WTC11 (cell line): ENCODE measurements around the gene NPAS3. TPM values are rescaled to one million over a fixed set of nuclear protein-coding genes. Genes with fewer than 3 reads are reported as not detected.

Experiments
- ATAC-seq: fragments of 200-7000 bp; cut with Tn5 transposase; 2 replicates; pipeline ENCODE4 v1.10.0; 2021; ENCODE audit warnings: mild to moderate bottlenecking, moderate library complexity
- CTCF ChIA-PET: fragments of 300-600 bp; sonication (Branson Sonifier 250); formaldehyde crosslinking; loops from one replicate; lab custom pipeline; 2021; ENCODE audit warnings: antibody characterized with exemption; lab: Charles Lee
- POLR2A ChIA-PET: fragments of 350-600 bp; sonication (Branson Sonifier 250); formaldehyde crosslinking; loops from one replicate; lab custom pipeline; 2021; ENCODE audit warnings: antibody characterized with exemption; lab: Charles Lee
- DNase-seq: peaks from one replicate; pipeline ENCODE4 v3.0.0; 2021; ENCODE audit warnings: low spot score
- H3K27ac Mint-ChIP-seq: 2 replicates; pipeline ENCODE4 v1.8.0; 2021; ENCODE audit warnings: mixed read lengths
- H3K27me3 Mint-ChIP-seq: 2 replicates; pipeline ENCODE4 v1.8.0; 2021; ENCODE audit warnings: low read depth, mild to moderate bottlenecking, moderate library complexity, mixed read lengths
- H3K36me3 Mint-ChIP-seq: 2 replicates; pipeline ENCODE4 v1.8.0; 2021; ENCODE audit warnings: mixed read lengths
- H3K4me1 Mint-ChIP-seq: 2 replicates; pipeline ENCODE4 v1.8.0; 2022; ENCODE audit warnings: mixed read lengths
- H3K4me3 Mint-ChIP-seq: 2 replicates; pipeline ENCODE4 v1.8.0; 2021; ENCODE audit warnings: mild to moderate bottlenecking, moderate library complexity, mixed read lengths
- H3K9me3 Mint-ChIP-seq: 2 replicates; pipeline ENCODE4 v1.8.0; 2021; ENCODE audit warnings: mixed read lengths
- AFF4 ChIP-seq: sonication (generic); formaldehyde crosslinking; IDR thresholded peaks from 2 replicates; pipeline ENCODE4 v1.8.1; 2023; ENCODE audit warnings: mild to moderate bottlenecking, missing genetic modification reagents, borderline replicate concordance
- CBFB ChIP-seq: sonication (generic); formaldehyde crosslinking; IDR thresholded peaks from 2 replicates; pipeline ENCODE4 v1.8.1; 2022; ENCODE audit warnings: mild to moderate bottlenecking, low read depth, missing genetic modification reagents
- CREM ChIP-seq: sonication (generic); formaldehyde crosslinking; IDR thresholded peaks from 2 replicates; pipeline ENCODE4 v1.8.1; 2022; ENCODE audit warnings: mild to moderate bottlenecking, missing genetic modification reagents, moderate library complexity
- EMX1 ChIP-seq: fragments of 250-450 bp; sonication (Bioruptor Pico); IDR thresholded peaks from 2 replicates; pipeline ENCODE4 v1.8.0; 2021; ENCODE audit warnings: mild to moderate bottlenecking
- FOXP1 ChIP-seq: sonication (generic); formaldehyde crosslinking; IDR thresholded peaks from 2 replicates; pipeline ENCODE4 v1.8.0; 2022; ENCODE audit warnings: missing genetic modification reagents, mild to moderate bottlenecking, moderate library complexity, borderline replicate concordance
- HMGXB4 ChIP-seq: sonication (generic); formaldehyde crosslinking; IDR thresholded peaks from 2 replicates; pipeline ENCODE4 v1.8.1; 2023; ENCODE audit warnings: mild to moderate bottlenecking, moderate library complexity, missing genetic modification reagents
- IRF1 ChIP-seq: sonication (generic); formaldehyde crosslinking; IDR thresholded peaks from 2 replicates; pipeline ENCODE4 v1.8.0; 2023; ENCODE audit warnings: missing genetic modification reagents
- MXD4 ChIP-seq: fragments of 250-450 bp; sonication (Bioruptor Pico); IDR thresholded peaks from 2 replicates; pipeline ENCODE4 v1.8.0; 2021; ENCODE audit warnings: mild to moderate bottlenecking, moderate library complexity, borderline replicate concordance
- MYBL2 ChIP-seq: sonication (generic); formaldehyde crosslinking; IDR thresholded peaks from 2 replicates; pipeline ENCODE4 v1.8.1; 2023; ENCODE audit warnings: mild to moderate bottlenecking, moderate library complexity, missing genetic modification reagents
- NFATC4 ChIP-seq: fragments of 250-450 bp; sonication (Bioruptor Pico); IDR thresholded peaks from 2 replicates; pipeline ENCODE4 v1.9.0; 2021; ENCODE audit warnings: mild to moderate bottlenecking
- NFE2L1 ChIP-seq: sonication (generic); formaldehyde crosslinking; IDR thresholded peaks from 2 replicates; pipeline ENCODE4 v1.8.1; 2023; ENCODE audit warnings: missing genetic modification reagents
- RORB ChIP-seq: fragments of 250-450 bp; sonication (Bioruptor Pico); IDR thresholded peaks from 2 replicates; pipeline ENCODE4 v1.9.0; 2021; ENCODE audit warnings: mild to moderate bottlenecking
- ZBTB21 ChIP-seq: sonication (generic); formaldehyde crosslinking; IDR thresholded peaks from 2 replicates; pipeline ENCODE4 v1.8.1; 2023; ENCODE audit warnings: mild to moderate bottlenecking, missing genetic modification reagents, borderline replicate concordance
- ZNF317 ChIP-seq: sonication (generic); formaldehyde crosslinking; IDR thresholded peaks from 2 replicates; pipeline ENCODE4 v1.8.1; 2023; ENCODE audit warnings: low read depth, mild to moderate bottlenecking, moderate library complexity, missing genetic modification reagents, borderline replicate concordance
- ZNF512 ChIP-seq: sonication (generic); formaldehyde crosslinking; IDR thresholded peaks from 2 replicates; pipeline ENCODE4 v1.8.1; 2022; ENCODE audit warnings: missing genetic modification reagents, borderline replicate concordance
- ZNF671 ChIP-seq: fragments of 250-450 bp; sonication (Bioruptor Pico); IDR thresholded peaks from 2 replicates; pipeline ENCODE4 v1.8.0; 2021; ENCODE audit warnings: mild to moderate bottlenecking
- total RNA-seq: library from RNA; stranded (reverse); gene quantifications from 3 replicates; pipeline ENCODE4 v1.2.3, GENCODE V29; 2021

NPAS3 gene
- total RNA-seq, 1 experiment from 2014 or later = 3.2 TPM

GRCh38 chr14:33631021-33631420 is 692.3 kb downstream of the NPAS3 start:
- ATAC-seq = no peak
- CTCF ChIA-PET = interaction anchor here (1.3 kb wide), 1 partner anchor 162 kb away, joined by 3 read pairs; no protein-coding TSS in a partner anchor
- POLR2A ChIA-PET = interaction anchor here (0.5 kb wide), 1 partner anchor 697 kb away, joined by 3 read pairs; no protein-coding TSS in a partner anchor
- Mint-ChIP-seq H3K4me1 (peaks cover 34% of the 10 kb centered on the region), H3K9me3 (no peaks in the 10 kb centered on the region), H3K27me3 (no peaks in the 10 kb centered on the region), H3K36me3 (no peaks in the 10 kb centered on the region), H3K27ac (no peak overlapping the region), H3K4me3 (no peak overlapping the region)
- TF ChIP-seq RORB (CRISPR knock-in tag) = no peak
- TF ChIP-seq NFE2L1 (CRISPR knock-in tag) = no peak
- TF ChIP-seq NFATC4 (CRISPR knock-in tag) = no peak
- no peak for TF ChIP-seq ZNF512 (CRISPR knock-in tag)
- TF ChIP-seq ZNF317 = no peak
- no peak for TF ChIP-seq FOXP1
- no peak for DNase-seq

GRCh38 chr14:33631441-33631840 is 692.8 kb downstream of the NPAS3 start:
- Mint-ChIP-seq H3K4me1 (peaks cover 34% of the 10 kb centered on the region), H3K27me3 (no peaks in the 10 kb centered on the region), H3K4me3 (no peak overlapping the region), H3K27ac (no peak overlapping the region), H3K36me3 (no peaks in the 10 kb centered on the region), H3K9me3 (no peaks in the 10 kb centered on the region)
- ATAC-seq = no peak
- POLR2A ChIA-PET = interaction anchor here (0.5 kb wide), 1 partner anchor 697 kb away, joined by 3 read pairs; no protein-coding TSS in a partner anchor
- no peak for DNase-seq
- TF ChIP-seq IRF1 (CRISPR knock-in tag) = no peak
- no peak for TF ChIP-seq EMX1 (CRISPR knock-in tag)
- TF ChIP-seq CBFB (CRISPR knock-in tag) = no peak
- TF ChIP-seq AFF4 (CRISPR knock-in tag) = no peak
- TF ChIP-seq MYBL2 (CRISPR knock-in tag) = no peak
- no peak for TF ChIP-seq MXD4 (CRISPR knock-in tag)
- TF ChIP-seq ZBTB21 (CRISPR knock-in tag) = no peak
- CTCF ChIA-PET = interaction anchor here (1.3 kb wide), 1 partner anchor 161 kb away, joined by 3 read pairs; no protein-coding TSS in a partner anchor

GRCh38 chr14:33634631-33635030 is 696.0 kb downstream of the NPAS3 start:
- CTCF ChIA-PET = no interaction called here
- no peaks in the 10 kb centered on the region for H3K9me3 Mint-ChIP-seq
- no peak overlapping the region for H3K4me3 Mint-ChIP-seq
- no peaks in the 10 kb centered on the region for H3K36me3 Mint-ChIP-seq
- peaks cover 31% of the 10 kb centered on the region for H3K4me1 Mint-ChIP-seq
- DNase-seq = no peak
- TF ChIP-seq ZNF671 (CRISPR knock-in tag) (no peak), HMGXB4 (CRISPR knock-in tag) (no peak), CREM (CRISPR knock-in tag) (no peak)
- TF ChIP-seq, all 79 proteins: peak for 0
- ATAC-seq = no peak
- Mint-ChIP-seq H3K27me3 (no peaks in the 10 kb centered on the region), H3K27ac (no peak overlapping the region)
- POLR2A ChIA-PET = no interaction called here
